ENCODE measurements around the gene IGF2BP2.
A peak's percentile ranks its signal among the peaks of the same experiment; 100 is the strongest.

IGF2BP2 gene

DNA sequence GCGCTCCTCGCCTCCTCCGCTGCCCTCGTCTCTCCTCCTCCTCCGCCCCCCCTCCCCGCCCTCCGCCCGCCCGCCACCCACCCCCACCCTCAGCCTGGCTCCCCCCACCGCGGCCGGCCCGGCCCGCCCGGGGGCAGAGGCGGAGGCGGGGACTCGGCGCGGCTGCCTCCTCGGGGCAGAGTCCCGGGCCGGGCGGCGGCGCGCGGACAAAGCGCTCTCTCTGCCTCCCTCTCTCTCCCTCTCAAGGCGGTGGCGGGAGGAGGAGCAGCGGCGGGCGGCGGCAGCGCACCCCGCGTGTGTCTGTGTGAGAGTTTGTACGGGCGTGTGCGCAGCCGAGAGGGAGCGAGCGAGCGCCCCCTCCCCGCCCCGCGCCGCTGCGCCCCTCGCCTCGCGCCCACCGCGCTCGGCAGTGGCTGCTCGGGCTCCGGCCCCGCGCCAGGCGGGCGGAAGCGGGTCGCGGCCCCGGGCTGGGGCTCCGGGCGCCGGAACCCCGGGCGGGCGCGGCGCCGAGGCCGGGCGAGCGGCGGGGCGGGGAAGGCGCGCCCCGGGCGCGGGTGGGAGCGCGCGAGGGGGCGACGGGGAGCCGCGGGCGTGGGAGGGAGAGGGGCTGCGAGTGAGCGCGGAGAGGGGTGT is at the start of gene IGF2BP2:
Gene IGF2BP2, minus strand, starts transcription at position 37 of the 633 bp plus-strand sequence. CDS start 82 bp downstream, outside the sequence.
- Histone ChIP-seq H3K27ac (no peak within 1 kb of the TSS), H3K4me3 (ENCODE audit: low read depth in 1 of 2, low read length in 1 of 2) (peak within 1 kb of the TSS; percentile 62 to 69), H3K27me3 (peaks cover 70% of the 10 kb centered on the region), H3K36me3 (no peaks in the 10 kb centered on the region), H3K4me1 (ENCODE audit: control insufficient read depth in 1 of 2, insufficient read depth in 1 of 2, low read depth in 1 of 2, low read length in 1 of 2) (peaks cover 25 to 31% of the 10 kb centered on the region in 2 experiments), H3K9me3 (no peaks in the 10 kb centered on the region)
- TF ChIP-seq, protein P1, sequence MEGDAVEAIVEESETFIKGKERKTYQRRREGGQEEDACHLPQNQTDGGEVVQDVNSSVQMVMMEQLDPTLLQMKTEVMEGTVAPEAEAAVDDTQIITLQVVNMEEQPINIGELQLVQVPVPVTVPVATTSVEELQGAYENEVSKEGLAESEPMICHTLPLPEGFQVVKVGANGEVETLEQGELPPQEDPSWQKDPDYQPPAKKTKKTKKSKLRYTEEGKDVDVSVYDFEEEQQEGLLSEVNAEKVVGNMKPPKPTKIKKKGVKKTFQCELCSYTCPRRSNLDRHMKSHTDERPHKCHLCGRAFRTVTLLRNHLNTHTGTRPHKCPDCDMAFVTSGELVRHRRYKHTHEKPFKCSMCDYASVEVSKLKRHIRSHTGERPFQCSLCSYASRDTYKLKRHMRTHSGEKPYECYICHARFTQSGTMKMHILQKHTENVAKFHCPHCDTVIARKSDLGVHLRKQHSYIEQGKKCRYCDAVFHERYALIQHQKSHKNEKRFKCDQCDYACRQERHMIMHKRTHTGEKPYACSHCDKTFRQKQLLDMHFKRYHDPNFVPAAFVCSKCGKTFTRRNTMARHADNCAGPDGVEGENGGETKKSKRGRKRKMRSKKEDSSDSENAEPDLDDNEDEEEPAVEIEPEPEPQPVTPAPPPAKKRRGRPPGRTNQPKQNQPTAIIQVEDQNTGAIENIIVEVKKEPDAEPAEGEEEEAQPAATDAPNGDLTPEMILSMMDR (IDR thresholded peaks at IDR 0.05), result no peak

DNA sequence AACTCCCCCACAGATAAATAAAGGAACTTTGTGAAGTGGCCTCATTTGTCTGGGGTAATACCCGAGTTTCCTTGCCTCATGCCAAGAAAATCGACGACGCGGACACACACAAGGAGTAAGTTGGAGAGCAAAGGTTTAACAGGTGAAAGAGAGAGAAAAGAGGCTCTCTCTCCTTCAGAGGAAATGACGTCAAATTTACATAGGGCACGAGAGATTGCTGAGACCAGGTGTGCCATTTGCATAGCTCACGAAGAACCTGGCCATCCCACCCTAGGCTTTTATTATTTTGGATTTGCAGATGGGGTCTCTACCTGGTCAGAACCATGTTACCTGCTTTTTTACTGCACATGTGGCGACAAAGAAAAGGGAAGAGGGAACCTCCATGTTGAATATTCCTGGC is 49.3 kb upstream of the IGF2BP2 start:
- Histone ChIP-seq H3K9me3 (no peaks in the 10 kb centered on the region), H3K4me1 (ENCODE audit: control insufficient read depth in 1 of 2, insufficient read depth in 1 of 2, low read depth in 1 of 2, low read length in 1 of 2) (no peaks in the 10 kb centered on the region), H3K4me3 (ENCODE audit: low read depth in 1 of 2, low read length in 1 of 2) (no peak overlapping the region), H3K27ac (no peak overlapping the region), H3K27me3 (no peaks in the 10 kb centered on the region), H3K36me3 (no peaks in the 10 kb centered on the region)
- TF ChIP-seq, protein P1 (IDR thresholded peaks at IDR 0.05), result no peak

DNA sequence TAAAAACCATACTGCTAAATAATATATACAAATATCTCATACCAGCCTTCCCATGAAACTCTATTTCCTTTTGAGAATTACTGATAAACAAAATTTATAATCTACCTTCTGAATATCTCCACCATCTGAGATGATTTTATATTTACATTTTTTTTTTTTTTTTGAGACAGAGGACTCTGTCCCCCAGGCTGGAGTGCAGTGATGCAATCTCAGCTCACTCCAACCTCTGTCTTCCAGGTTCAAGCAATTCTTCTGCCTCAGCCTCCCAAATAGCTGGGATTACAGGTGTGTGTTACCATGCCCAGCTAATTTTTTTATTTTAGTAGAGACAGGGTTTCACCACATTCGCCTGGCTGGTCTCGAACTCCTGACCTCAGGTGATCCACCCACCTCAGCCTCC is 42.8 kb upstream of the IGF2BP2 start:
- Histone ChIP-seq H3K4me3 (ENCODE audit: low read depth in 1 of 2, low read length in 1 of 2) (no peak overlapping the region), H3K9me3 (no peaks in the 10 kb centered on the region), H3K27me3 (peaks cover 8% of the 10 kb centered on the region), H3K4me1 (ENCODE audit: control insufficient read depth in 1 of 2, insufficient read depth in 1 of 2, low read depth in 1 of 2, low read length in 1 of 2) (no peaks in the 10 kb centered on the region), H3K36me3 (no peaks in the 10 kb centered on the region), H3K27ac (no peak overlapping the region)
- TF ChIP-seq, protein P1 (IDR thresholded peaks at IDR 0.05), result no peak

DNA sequence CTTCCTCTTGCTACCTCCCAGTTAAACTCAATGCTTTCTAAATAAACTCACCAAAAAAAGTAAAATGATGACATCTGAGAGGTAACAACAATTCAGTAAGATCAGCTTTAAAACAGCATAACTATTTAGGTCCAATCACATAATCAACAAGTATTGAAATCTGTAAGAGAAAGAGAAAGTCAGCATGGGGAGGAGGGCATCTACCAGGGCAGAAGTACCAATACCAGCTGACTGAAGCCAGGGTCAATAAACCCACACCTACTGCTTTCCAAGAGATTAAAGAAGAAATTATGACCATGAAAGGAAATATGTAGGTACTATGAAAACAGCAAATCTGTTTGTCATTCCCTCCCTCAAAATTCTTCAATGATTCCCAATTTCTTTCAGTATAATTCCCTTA is 42.2 kb upstream of the IGF2BP2 start:
- Histone ChIP-seq H3K4me3 (ENCODE audit: low read depth in 1 of 2, low read length in 1 of 2) (no peak overlapping the region), H3K9me3 (no peaks in the 10 kb centered on the region)
- TF ChIP-seq, protein P1 (IDR thresholded peaks at IDR 0.05), result no peak

DNA sequence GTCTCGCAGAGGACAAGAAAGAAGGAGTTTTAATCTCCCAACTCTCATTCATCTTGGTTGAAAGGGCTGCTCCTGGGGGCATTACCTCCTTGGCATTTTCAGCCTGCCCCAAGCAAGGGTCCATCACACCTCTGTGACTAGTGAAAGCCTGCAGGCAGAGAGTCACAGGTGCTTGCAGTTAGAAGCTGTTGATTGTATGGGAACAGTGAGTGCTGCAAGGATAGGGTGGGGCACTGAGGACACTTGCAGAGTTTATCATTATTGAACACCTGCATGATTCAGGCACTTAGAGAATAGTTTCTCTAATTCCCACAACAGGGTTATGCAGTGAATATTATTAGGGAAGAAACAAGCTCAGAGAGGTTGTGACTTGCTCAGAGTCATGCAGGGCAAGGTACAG is 41.7 kb upstream of the IGF2BP2 start:
- H3K4me3 ChIP-seq (ENCODE audit: low read depth in 1 of 2, low read length in 1 of 2), result no peak overlapping the region
- no peaks in the 10 kb centered on the region for H3K4me1 ChIP-seq (ENCODE audit: control insufficient read depth in 1 of 2, insufficient read depth in 1 of 2, low read depth in 1 of 2, low read length in 1 of 2)
- TF ChIP-seq, protein P1 (IDR thresholded peaks at IDR 0.05), result no peak
- peaks cover 8% of the 10 kb centered on the region for H3K27me3 ChIP-seq
- no peak overlapping the region for H3K27ac ChIP-seq
- no peaks in the 10 kb centered on the region for H3K36me3 ChIP-seq
- H3K9me3 ChIP-seq, result no peaks in the 10 kb centered on the region

More for the DNA sequence above, 42.2 kb upstream of the IGF2BP2 start:
- Histone ChIP-seq H3K36me3 (no peaks in the 10 kb centered on the region), H3K27ac (no peak overlapping the region), H3K27me3 (peaks cover 8% of the 10 kb centered on the region), H3K4me1 (ENCODE audit: control insufficient read depth in 1 of 2, insufficient read depth in 1 of 2, low read depth in 1 of 2, low read length in 1 of 2) (no peaks in the 10 kb centered on the region)

All from neutrophil (primary cell).